SK-N-SH (cell line): ENCODE measurements around the gene PTGFRN.

Experiments
- CHD2 ChIP-seq: fragments of 150-350 bp; IDR thresholded peaks from 2 replicates; pipeline ENCODE4 v1.6.1; 2018; ENCODE audit warnings: low read length; ENCODE audit not compliant: partially characterized antibody
- EZH2phosphoT487 ChIP-seq: fragments of 200-600 bp; sonication (generic); IDR thresholded peaks from 2 replicates; pipeline ENCODE4 v1.6.1; 2017; ENCODE audit warnings: low read depth, mixed run types, mild to moderate bottlenecking, antibody characterized with exemption, moderate library complexity, borderline replicate concordance
- FOXM1 ChIP-seq: IDR thresholded peaks from 2 replicates; pipeline ENCODE4 v1.4.0; 2012; ENCODE audit warnings: low read depth, mild to moderate bottlenecking
- JUND ChIP-seq: IDR thresholded peaks from 2 replicates; pipeline ENCODE4 v1.4.0; 2012
- MAX ChIP-seq: IDR thresholded peaks from 2 replicates; pipeline ENCODE4 v1.4.0; 2012; ENCODE audit warnings: low read depth
- MXI1 ChIP-seq: IDR thresholded peaks from 2 replicates; pipeline ENCODE4 v1.6.1; 2012; ENCODE audit warnings: mild to moderate bottlenecking, low read depth, low read length, improper control_type of control experiment
- PBX3 ChIP-seq: IDR thresholded peaks from 2 replicates; pipeline ENCODE4; 2012
- TAF1 ChIP-seq: IDR thresholded peaks from 2 replicates; pipeline ENCODE4 v1.6.1; 2012; ENCODE audit warnings: low read depth, mild to moderate bottlenecking, low read length, moderate library complexity, borderline replicate concordance
- TF ChIP-seq, protein P1 (sequence below): fragments of 200-600 bp; sonication (generic); IDR thresholded peaks from 2 replicates; pipeline ENCODE4 v1.6.1; 2017; ENCODE audit warnings: antibody characterized with exemption, mild to moderate bottlenecking, moderate library complexity
- TF ChIP-seq, protein P2 (sequence below): IDR thresholded peaks from 2 replicates; pipeline ENCODE4 v1.4.0; 2012; ENCODE audit warnings: low read depth, borderline replicate concordance

GRCh38 chr1:116918714-116919357 lies 9.1 kb downstream of the PTGFRN start:
- TF ChIP-seq MAX (no peak), EZH2phosphoT487 (no peak), CHD2 (no peak), PBX3 (no peak), MXI1 (no peak), JUND (no peak), FOXM1 (no peak), TAF1 (no peak)
- TF ChIP-seq, protein P1, sequence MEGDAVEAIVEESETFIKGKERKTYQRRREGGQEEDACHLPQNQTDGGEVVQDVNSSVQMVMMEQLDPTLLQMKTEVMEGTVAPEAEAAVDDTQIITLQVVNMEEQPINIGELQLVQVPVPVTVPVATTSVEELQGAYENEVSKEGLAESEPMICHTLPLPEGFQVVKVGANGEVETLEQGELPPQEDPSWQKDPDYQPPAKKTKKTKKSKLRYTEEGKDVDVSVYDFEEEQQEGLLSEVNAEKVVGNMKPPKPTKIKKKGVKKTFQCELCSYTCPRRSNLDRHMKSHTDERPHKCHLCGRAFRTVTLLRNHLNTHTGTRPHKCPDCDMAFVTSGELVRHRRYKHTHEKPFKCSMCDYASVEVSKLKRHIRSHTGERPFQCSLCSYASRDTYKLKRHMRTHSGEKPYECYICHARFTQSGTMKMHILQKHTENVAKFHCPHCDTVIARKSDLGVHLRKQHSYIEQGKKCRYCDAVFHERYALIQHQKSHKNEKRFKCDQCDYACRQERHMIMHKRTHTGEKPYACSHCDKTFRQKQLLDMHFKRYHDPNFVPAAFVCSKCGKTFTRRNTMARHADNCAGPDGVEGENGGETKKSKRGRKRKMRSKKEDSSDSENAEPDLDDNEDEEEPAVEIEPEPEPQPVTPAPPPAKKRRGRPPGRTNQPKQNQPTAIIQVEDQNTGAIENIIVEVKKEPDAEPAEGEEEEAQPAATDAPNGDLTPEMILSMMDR: no peak
- TF ChIP-seq, protein P2, sequence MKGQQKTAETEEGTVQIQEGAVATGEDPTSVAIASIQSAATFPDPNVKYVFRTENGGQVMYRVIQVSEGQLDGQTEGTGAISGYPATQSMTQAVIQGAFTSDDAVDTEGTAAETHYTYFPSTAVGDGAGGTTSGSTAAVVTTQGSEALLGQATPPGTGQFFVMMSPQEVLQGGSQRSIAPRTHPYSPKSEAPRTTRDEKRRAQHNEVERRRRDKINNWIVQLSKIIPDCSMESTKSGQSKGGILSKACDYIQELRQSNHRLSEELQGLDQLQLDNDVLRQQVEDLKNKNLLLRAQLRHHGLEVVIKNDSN: no peak
